Neural cell (in vitro differentiated cells): ENCODE measurements around the gene RGL3. TPM values are rescaled to one million over a fixed set of nuclear protein-coding genes. Genes with fewer than 3 reads are reported as not detected.
A peak's percentile ranks its signal among the peaks of the same experiment; 100 is the strongest.

Experiments used
- H2AFZ ChIP-seq: fragments of 200-600, 300-800 bp; sonication (generic), shearing (Covaris generic); 2 replicates; pipeline ENCODE4 v1.6.0; 2014; ENCODE audit warnings: low read depth, mild to moderate bottlenecking, antibody characterized with exemption, low read length, moderate library complexity
- H3F3A ChIP-seq: fragments of 200-600 bp; shearing (Covaris generic); 2 replicates; pipeline ENCODE4 v1.6.1; 2016; ENCODE audit warnings: mild to moderate bottlenecking, moderate library complexity, mixed read lengths, antibody characterized with exemption, low read length; ENCODE audit not compliant: insufficient read depth, poor library complexity, severe bottlenecking
- H3K27ac ChIP-seq: fragments of 200-600, 300-800 bp; sonication (generic), shearing (Covaris generic); 2 replicates; pipeline ENCODE4 v1.5.1; 2014; ENCODE audit warnings: mild to moderate bottlenecking, low read length, moderate library complexity
- H3K27me3 ChIP-seq: fragments of 300-800, 200-600 bp; sonication (generic), shearing (Covaris generic); 2 replicates; pipeline ENCODE4 v1.6.0; 2014; ENCODE audit warnings: mild to moderate bottlenecking, low read depth, low read length, moderate library complexity; ENCODE audit not compliant: insufficient read depth
- H3K36me3 ChIP-seq: fragments of 300-800, 200-600 bp; sonication (generic), shearing (Covaris generic); 2 replicates; pipeline ENCODE4 v1.5.1; 2014; ENCODE audit warnings: mild to moderate bottlenecking, antibody characterized with exemption, low read length, moderate library complexity; ENCODE audit not compliant: insufficient read depth
- H3K4me2 ChIP-seq: fragments of 300-800, 200-600 bp; sonication (generic), shearing (Covaris generic); 2 replicates; pipeline ENCODE4 v1.6.0; 2014; ENCODE audit warnings: mild to moderate bottlenecking, low read length
- H3K4me3 ChIP-seq: fragments of 300-800, 200-600 bp; sonication (generic), shearing (Covaris generic); 2 replicates; pipeline ENCODE4 v1.5.1; 2014; ENCODE audit warnings: mild to moderate bottlenecking, low read length, moderate library complexity
- H3K79me2 ChIP-seq: fragments of 200-600 bp; shearing (Covaris generic); replicated peaks from 2 replicates; pipeline ENCODE4 v1.6.0; 2014; ENCODE audit warnings: mild to moderate bottlenecking, low read length, moderate library complexity; ENCODE audit not compliant: insufficient read depth
- H3K9ac ChIP-seq: fragments of 300-800, 200-600 bp; sonication (generic), shearing (Covaris generic); 2 replicates; pipeline ENCODE4 v1.6.1; 2016; ENCODE audit warnings: mild to moderate bottlenecking, low read length, mixed read lengths
- H3K9me2 ChIP-seq: fragments of 200-600 bp; shearing (Covaris generic); 2 replicates; pipeline ENCODE4 v1.6.1; 2016; ENCODE audit warnings: mild to moderate bottlenecking, low read length, mixed read lengths; ENCODE audit not compliant: insufficient read depth
- H3K9me3 ChIP-seq: fragments of 200-600, 300-800 bp; sonication (generic), shearing (Covaris generic); 2 replicates; pipeline ENCODE4 v1.6.1; 2016; ENCODE audit warnings: mild to moderate bottlenecking, mixed run types, low read length, moderate library complexity, mixed read lengths
- H4K20me1 ChIP-seq: fragments of 200-600 bp; shearing (Covaris generic); 2 replicates; pipeline ENCODE4 v1.6.1; 2016; ENCODE audit warnings: mild to moderate bottlenecking, mixed run types; ENCODE audit not compliant: insufficient read depth
- CTCF ChIP-seq: fragments of 450-650 bp; IDR thresholded peaks from 2 replicates; pipeline ENCODE4 v1.5.1; 2014; ENCODE audit warnings: antibody characterized with exemption, mild to moderate bottlenecking, moderate library complexity; ENCODE audit not compliant: poor library complexity, severe bottlenecking
- EP300 ChIP-seq: fragments of 450-650 bp; conservative IDR thresholded peaks from 2 replicates; pipeline ENCODE4 v1.6.1; 2014; ENCODE audit warnings: antibody characterized with exemption, mild to moderate bottlenecking, moderate library complexity; ENCODE audit not compliant: poor library complexity, severe bottlenecking
- EZH2 ChIP-seq: fragments of 200-600, 300-800 bp; shearing (Covaris generic), sonication (generic); IDR thresholded peaks from 2 replicates; pipeline ENCODE4 v1.6.1; 2014; ENCODE audit warnings: antibody characterized with exemption, low read length, borderline replicate concordance, mild to moderate bottlenecking; ENCODE audit not compliant: insufficient read depth, poor library complexity, severe bottlenecking
- MXI1 ChIP-seq: fragments of 450-650 bp; conservative IDR thresholded peaks from 2 replicates; pipeline ENCODE4 v1.6.1; 2014; ENCODE audit warnings: antibody characterized with exemption, mild to moderate bottlenecking; ENCODE audit not compliant: poor library complexity, severe bottlenecking
- POLR2AphosphoS5 ChIP-seq: IDR thresholded peaks from 2 replicates; pipeline ENCODE4 v1.6.1; 2012
- RAD21 ChIP-seq: fragments of 450-650 bp; conservative IDR thresholded peaks from 2 replicates; pipeline ENCODE4 v1.6.1; 2014; ENCODE audit warnings: antibody characterized with exemption, mild to moderate bottlenecking, moderate library complexity
- REST ChIP-seq: IDR thresholded peaks from 2 replicates; pipeline ENCODE4 v1.6.1; 2012; ENCODE audit warnings: borderline replicate concordance
- SMC3 ChIP-seq: fragments of 450-650 bp; conservative IDR thresholded peaks from 2 replicates; pipeline ENCODE4 v1.6.1; 2014; ENCODE audit warnings: antibody characterized with exemption, mild to moderate bottlenecking, moderate library complexity; ENCODE audit not compliant: poor library complexity
- TAF1 ChIP-seq: IDR thresholded peaks from 2 replicates; pipeline ENCODE4 v1.6.1; 2012; ENCODE audit warnings: low read depth
- polyA plus RNA-seq: library from polyadenylated mRNA; depleted of rRNA; stranded (reverse); fragments of >200 nt; gene quantifications from 2 replicates; pipeline ENCODE4 v1.2.3, GENCODE V29; 2014

Gene RGL3
- polyA plus RNA-seq, 1 donor from 2014 or later = not detected

- Histone ChIP-seq H3K4me3 (peak overlapping the region; percentile 74), H3F3A (no peaks in the 10 kb centered on the region), H3K9me3 (no peaks in the 10 kb centered on the region), H3K36me3 (no peaks in the 10 kb centered on the region), H4K20me1 (no peaks in the 10 kb centered on the region), H3K27ac (peak overlapping the region; percentile 90), H3K27me3 (no peaks in the 10 kb centered on the region), H3K9me2 (no peaks in the 10 kb centered on the region), H2AFZ (peak overlapping the region; percentile 49), H3K9ac (peak overlapping the region; percentile 80), H3K79me2 (peaks cover 15% of the 10 kb centered on the region), H3K4me2 (peak overlapping the region; percentile 88)
- no peak for TF ChIP-seq MXI1
- no peak for TF ChIP-seq POLR2AphosphoS5
- no peak for TF ChIP-seq SMC3
- TF ChIP-seq TAF1 = peak; percentile 20
- no peak for TF ChIP-seq CTCF
Observed at GRCh38 chr19:11435833-11436313, 16.8 kb upstream of the RGL3 start.

- Histone ChIP-seq H3K9me3 (no peaks in the 10 kb centered on the region), H3K4me2 (peak within 1 kb of the TSS; percentile 96), H3K36me3 (no peaks in the 10 kb centered on the region), H3K27ac (peak within 1 kb of the TSS; percentile 90), H3K9me2 (no peaks in the 10 kb centered on the region), H4K20me1 (no peaks in the 10 kb centered on the region), H3K27me3 (no peaks in the 10 kb centered on the region), H2AFZ (peak within 1 kb of the TSS; percentile 90), H3K4me3 (peak within 1 kb of the TSS; percentile 74), H3F3A (no peaks in the 10 kb centered on the region), H3K9ac (peak within 1 kb of the TSS; percentile 80), H3K79me2 (peaks cover 15% of the 10 kb centered on the region)
- TF ChIP-seq SMC3 (peak; percentile 66), TAF1 (peak; percentile 89), CTCF (peak; percentile 99), RAD21 (peak; percentile 52), EP300 (peak; percentile 59), REST (peak; percentile 87), MXI1 (peak; percentile 75), EZH2 (no peak), POLR2AphosphoS5 (peak; percentile 100)
Observed at GRCh38 chr19:11435057-11435832, 16.1 kb upstream of the RGL3 start, which contains the start of the genes ODAD3 and PRKCSH. ODAD3 (minus strand) TSS chr19:11435121; CDS start chr19:11435016, 105 bp downstream. PRKCSH (plus strand) TSS chr19:11435635; CDS start chr19:11436118, 483 bp downstream.
